GM12872 (cell line): ENCODE results near the gene KLHDC7B.

Experiments used
- CTCF ChIP-seq: IDR thresholded peaks from 3 replicates; pipeline ENCODE4 v1.5.1; 2011; ENCODE audit warnings: low read depth, mild to moderate bottlenecking, low read length, moderate library complexity; ENCODE audit not compliant: insufficient read depth

Gene KLHDC7B

GRCh38 chr22:50519151-50519550 lies 26.5 kb upstream of the KLHDC7B start:
- TF ChIP-seq CTCF, result no peak

GRCh38 chr22:50520826-50521453 lies 24.8 kb upstream of the KLHDC7B start:
- no peak for TF ChIP-seq CTCF

- TF ChIP-seq CTCF, result no peak
These were observed 24.0 kb upstream of the KLHDC7B start for GRCh38 chr22:50521710-50522109.

GRCh38 chr22:50522208-50522805 lies 23.4 kb upstream of the KLHDC7B start:
- TF ChIP-seq CTCF, result no peak

GRCh38 chr22:50522806-50523438 lies 22.8 kb upstream of the KLHDC7B start:
- TF ChIP-seq CTCF, result no peak

GRCh38 chr22:50523458-50523805 lies 22.3 kb upstream of the KLHDC7B start:
- no peak for TF ChIP-seq CTCF

- TF ChIP-seq CTCF, result no peak
These were observed 21.7 kb upstream of the KLHDC7B start for GRCh38 chr22:50523806-50524675.
